K562 (cell line): Measurements from ENCODE around the gene ITPR3. TPM values are rescaled to one million over a fixed set of nuclear protein-coding genes. Genes with fewer than 3 reads are reported as not detected.

Experiments
- ATAC-seq: fragments of 200-7000 bp; cut with Tn5 transposase; 3 replicates; pipeline ENCODE4 v1.9.1; 2020; ENCODE audit warnings: moderate library complexity
- BruUV-seq: library from RNA; stranded (reverse); fragments of 400-500 nt; replicated peaks from 2 replicates; lab custom pipeline; 2021; lab: Mats Ljungman, UMichigan
- CTCF ChIA-PET: fragments of 300-600 bp; formaldehyde crosslinking; extraction: SDS; loops from one replicate; lab custom pipeline; 2021; ENCODE audit warnings: low intra/inter-chr PET ratio; lab: Yijun Ruan, JAX
- POLR2A ChIA-PET: fragments of 300-600, 350-650 bp; sonication (Branson Sonifier 250); formaldehyde crosslinking; extraction: SDS; loops from one replicate; lab custom pipeline; 2021; ENCODE audit warnings: antibody characterized with exemption, inconsistent platforms; lab: Yijun Ruan, JAX
- DNase-seq, 4 experiments: peaks; one replicate each; pipeline versions ENCODE4 v3.0.0 to v3.0.0-alpha.2; 2011 to 2018; ENCODE audit warnings: low spot score in 3 of 4, mixed read lengths in 3 of 4; ENCODE audit errors: extremely low read depth in 1 of 4
- FAIRE-seq: peaks from 2 replicates; lab custom pipeline; 2011; peaks lifted over from hg19 to GRCh38; lab: Jason Lieb, UNC
- H2AFZ ChIP-seq: 2 replicates; pipeline ENCODE4 v1.6.0; 2011; ENCODE audit warnings: low read depth, low read length, control low read depth, inconsistent platforms
- H3K27ac ChIP-seq: fragments of 200-600 bp; 3 replicates; pipeline ENCODE4 v1.8.0; 2011; ENCODE audit warnings: low read depth, mild to moderate bottlenecking, control low read depth, inconsistent platforms, low read length, moderate library complexity, mixed read lengths; ENCODE audit errors: extremely low read depth
- H3K27me3 ChIP-seq, 2 experiments: fragments of 300-600 bp in 1 of 2; 2 replicates in 1 of 2; 3 replicates in 1 of 2; pipeline versions ENCODE4 v1.6.0 to v1.8.0; 2011; ENCODE audit warnings: inconsistent platforms in 2 of 2, low read length in 2 of 2, mild to moderate bottlenecking in 1 of 2, mixed read lengths in 1 of 2, moderate library complexity in 1 of 2; ENCODE audit not compliant: control insufficient read depth in 2 of 2, insufficient read depth in 2 of 2
- H3K36me3 ChIP-seq: fragments of 300-600 bp; 3 replicates; pipeline ENCODE4 v1.8.0; 2011; ENCODE audit warnings: mild to moderate bottlenecking, low read length, inconsistent platforms; ENCODE audit not compliant: control insufficient read depth, insufficient read depth
- H3K4me1 ChIP-seq, 2 experiments: fragments of 200-600 bp in 1 of 2; replicated peaks in 1 of 2; 2 replicates in 1 of 2; 3 replicates in 1 of 2; pipeline versions ENCODE4 v1.5.1 to v1.8.0; 2011; ENCODE audit warnings: inconsistent platforms in 2 of 2, low read length in 2 of 2, mild to moderate bottlenecking in 1 of 2, mixed read lengths in 1 of 2, moderate library complexity in 1 of 2; ENCODE audit not compliant: control insufficient read depth in 2 of 2, insufficient read depth in 2 of 2
- H3K4me2 ChIP-seq: 2 replicates; pipeline ENCODE4 v1.6.1; 2011; ENCODE audit warnings: low read length, control low read depth, inconsistent platforms, mixed read lengths; ENCODE audit not compliant: insufficient read depth
- H3K4me3 ChIP-seq: fragments of 200-600 bp; sonication (generic), shearing (Covaris generic); 2 replicates; pipeline ENCODE4 v1.5.1; 2016; ENCODE audit warnings: control low read depth, inconsistent platforms
- H3K79me2 ChIP-seq: fragments of 200-600 bp; 3 replicates; pipeline ENCODE4 v1.8.0; 2011; ENCODE audit warnings: low read length, inconsistent platforms; ENCODE audit not compliant: control insufficient read depth, insufficient read depth
- H3K9ac ChIP-seq, 2 experiments: 2 replicates each; pipeline versions ENCODE4 v1.6.0 to v1.6.1; 2011; ENCODE audit warnings: low read depth in 2 of 2, low read length in 2 of 2, control low read depth in 1 of 2, inconsistent platforms in 1 of 2, mild to moderate bottlenecking in 1 of 2, mixed read lengths in 1 of 2; ENCODE audit not compliant: insufficient read depth in 1 of 2
- H3K9me1 ChIP-seq: one replicate; pipeline ENCODE4 v1.6.0; 2011; ENCODE audit warnings: inconsistent platforms, mild to moderate bottlenecking, low read length, moderate library complexity; ENCODE audit not compliant: control insufficient read depth, insufficient read depth
- H3K9me3 ChIP-seq: replicated peaks from 2 replicates; pipeline ENCODE4 v1.5.1; 2011; ENCODE audit warnings: low read depth, low read length, inconsistent platforms; ENCODE audit not compliant: control insufficient read depth, insufficient read depth
- H4K20me1 ChIP-seq: replicated peaks from 2 replicates; pipeline ENCODE4 v1.6.1; 2011; ENCODE audit warnings: low read length, inconsistent platforms, mixed read lengths; ENCODE audit not compliant: control insufficient read depth, insufficient read depth
- CBX5 ChIP-seq: IDR thresholded peaks from 2 replicates; pipeline ENCODE4 v1.6.1; 2014; ENCODE audit warnings: low read depth, borderline replicate concordance
- CHCHD3 ChIP-seq: fragments of 250-450 bp; sonication (Bioruptor Pico); IDR thresholded peaks from 2 replicates; pipeline ENCODE4 v2.1.2; 2022; ENCODE audit warnings: mild to moderate bottlenecking
- EP300 ChIP-seq: IDR thresholded peaks from 2 replicates; pipeline ENCODE4 v1.6.1; 2012; ENCODE audit warnings: low read length, improper control_type of control experiment
- ESRRA ChIP-seq: fragments of 450-650 bp; IDR thresholded peaks from 2 replicates; pipeline ENCODE4 v1.6.1; 2014; ENCODE audit warnings: low read depth, mild to moderate bottlenecking, moderate library complexity, borderline replicate concordance
- ETV5 ChIP-seq: sonication (generic); formaldehyde crosslinking; IDR thresholded peaks from 2 replicates; pipeline ENCODE4 v1.4.0; 2020; ENCODE audit warnings: low read depth, mild to moderate bottlenecking, missing genetic modification reagents
- GTF2A2 ChIP-seq: IDR thresholded peaks from 2 replicates; pipeline ENCODE4 v1.6.1; 2016; ENCODE audit warnings: mild to moderate bottlenecking, missing genetic modification characterization, missing compliant biosample characterization
- HDAC1 ChIP-seq, 2 experiments: fragments of 450-650 bp; IDR thresholded peaks; 2 replicates each; pipeline ENCODE4 v1.6.1; 2016 to 2017; ENCODE audit warnings: inconsistent platforms in 1 of 2, mild to moderate bottlenecking in 1 of 2, moderate library complexity in 1 of 2
- KLF10 ChIP-seq: fragments of 250-450 bp; sonication (Bioruptor Pico); IDR thresholded peaks from 2 replicates; pipeline ENCODE4 v1.6.1; 2021; ENCODE audit warnings: matching md5 sums
- NFYB ChIP-seq: IDR thresholded peaks from 2 replicates; pipeline ENCODE4 v1.6.1; 2011; ENCODE audit warnings: mild to moderate bottlenecking, moderate library complexity; ENCODE audit not compliant: insufficient read length; ENCODE audit errors: extremely low read depth
- RHOXF2B ChIP-seq: fragments of 250-450 bp; sonication (Bioruptor Pico); conservative IDR thresholded peaks from 2 replicates; pipeline ENCODE4 v1.5.1; 2021
- SRSF9 ChIP-seq: fragments of 200-400 bp; formaldehyde crosslinking; IDR thresholded peaks from 2 replicates; pipeline ENCODE4 v1.6.1; 2017; ENCODE audit warnings: low read depth, low read length, borderline replicate concordance
- TAF9B ChIP-seq: fragments of 450-650 bp; IDR thresholded peaks from 2 replicates; pipeline ENCODE4 v1.6.1; 2018; ENCODE audit warnings: mild to moderate bottlenecking; ENCODE audit not compliant: partially characterized antibody
- ZNF146 ChIP-seq: IDR thresholded peaks from one replicate; pipeline ENCODE4 v1.6.1; 2018; ENCODE audit warnings: missing compliant biosample characterization; ENCODE audit not compliant: unreplicated experiment
- ZNF3 ChIP-seq: fragments of 250-450 bp; sonication (Bioruptor Pico); IDR thresholded peaks from 2 replicates; pipeline ENCODE4 v1.5.0; 2021; ENCODE audit warnings: mild to moderate bottlenecking, moderate library complexity
- ZNF766 ChIP-seq: fragments of 200-800 bp; sonication (Bioruptor generic); conservative IDR thresholded peaks from 2 replicates; pipeline ENCODE4 v1.6.1; 2016; ENCODE audit warnings: missing genetic modification characterization, missing compliant biosample characterization
- WGBS: fragments of 100-300 bp; shearing (Covaris generic); methylation state at CpG from one replicate; pipeline ENCODE4 v1.1.6; 2016; ENCODE audit warnings: low coverage, mixed read lengths; ENCODE audit not compliant: insufficient coverage; ENCODE audit errors: missing lambda C conversion rate; 5-methylcytosine and 5-hydroxymethylcytosine counted together
- in situ Hi-C: fragments of 300-500 bp; cut with MboI; formaldehyde crosslinking; loops from 4 replicates; pipeline ENCODE4 v1.15.0; 2018; ENCODE audit warnings: inconsistent platforms, mixed read lengths
- intact Hi-C: fragments of 100-400 bp; cut with micrococcal nuclease; formaldehyde crosslinking; loops from 2 replicates; pipeline ENCODE4 v1.14.2; 2022
- polyA plus RNA-seq, 8 experiments: library from polyadenylated mRNA; depleted of rRNA in 4 of 8; stranded (reverse) in 5 of 8; unstranded in 3 of 8; fragments of >200 nt; fragmentation: Nextera tagmentation in 2 of 8; fragmentation: Illumina TruSeq in 1 of 8; extraction: Ambion mirVana in 2 of 8; extraction: Trizol in 1 of 8; gene quantifications; 2 replicates each; pipeline versions ENCODE4 v1.2.1 to v1.2.3, GENCODE V29; 2011 to 2014; ENCODE audit warnings: inconsistent platforms in 1 of 8, missing spikeins in 1 of 8
- total RNA-seq, 7 experiments: library from RNA; depleted of rRNA in 6 of 7; stranded (reverse); fragments of >200 nt in 6 of 7; fragmentation: Illumina TruSeq in 2 of 7; extraction: Trizol in 2 of 7; gene quantifications; 2 replicates each; pipeline versions ENCODE4 v1.2.1 to v1.2.3, GENCODE V29; 2011 to 2021; ENCODE audit warnings: low replicate concordance in 1 of 7
- TF ChIP-seq, protein P1 (sequence below): fragments of 250-450 bp; sonication (Bioruptor Pico); IDR thresholded peaks from 2 replicates; pipeline ENCODE4 v1.4.0; 2020
- TF ChIP-seq, protein P2 (sequence below): sonication (generic); formaldehyde crosslinking; IDR thresholded peaks from 2 replicates; pipeline ENCODE4 v1.8.0; 2022; ENCODE audit warnings: mild to moderate bottlenecking, missing genetic modification reagents
- TF ChIP-seq, protein P3 (sequence below): fragments of 450-650 bp; IDR thresholded peaks from 2 replicates; pipeline ENCODE4 v1.6.1; 2016; ENCODE audit warnings: missing biosample characterization, missing genetic modification characterization

ITPR3 gene
- total and polyA plus RNA-seq, 9 of the 15 experiments (the other 6 are each of a cell fraction or from before 2014, with no cell fraction given): 0.39 to 35.7 (median 13.2) TPM

DNA sequence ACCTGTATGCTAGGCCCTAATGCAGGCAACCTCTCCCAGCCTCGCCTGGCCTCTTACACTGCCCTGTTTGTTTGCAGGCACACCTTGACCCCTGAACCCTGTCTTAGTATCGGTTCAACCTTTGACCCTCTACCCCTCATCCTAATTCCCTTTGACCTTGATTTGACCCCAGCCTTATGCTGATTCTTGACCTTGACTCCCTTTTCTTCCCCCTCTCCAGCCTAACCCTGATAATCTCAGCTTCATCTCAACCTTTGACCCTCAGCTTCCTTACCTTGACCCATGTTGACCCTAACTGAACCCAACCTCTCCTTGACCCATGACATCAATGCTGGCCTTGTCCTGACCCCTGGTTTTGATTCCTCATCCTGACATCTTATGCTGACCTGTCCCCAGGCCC, 56.6 kb downstream of the ITPR3 start:
- Histone ChIP-seq H3K9me3 (no peaks in the 10 kb centered on the region), H3K79me2 (no peaks in the 10 kb centered on the region), H2AFZ (no peak overlapping the region), H3K9me1 (no peaks in the 10 kb centered on the region), H3K36me3 (peaks cover 92% of the 10 kb centered on the region; the same call in 2 of the 3 replicates), H3K27ac (no peak overlapping the region), H3K4me1 (peaks cover 0 to 3% of the 10 kb centered on the region in 2 experiments; a peak in 1 of 5 replicates), H3K9ac (no peak overlapping the region), H3K4me2 (no peak overlapping the region), H3K4me3 (no peak overlapping the region), H4K20me1 (0 out of 2 replicates have a peak, but pooled peaks cover 3% of the 10 kb centered on the region), H3K27me3 (no peaks in the 10 kb centered on the region)
- ATAC-seq (no peak), FAIRE-seq (no peak), DNase-seq (no peak)
- intact Hi-C loops: no loop called here
- in situ Hi-C loops: no loop called here
- BruUV-seq: no TSS peak
- WGBS: 100% methylated on average over 2 of the region's 2 CpGs
- ChIA-PET CTCF (no interaction called here), POLR2A (interaction anchor here (0.6 kb wide), 1 partner anchor 16 kb away, joined by 4 read pairs; no protein-coding TSS in a partner anchor)
- TF ChIP-seq SRSF9 (no peak), CHCHD3 (CRISPR knock-in tag) (no peak), HDAC1 (IDR thresholded peaks at IDR 0.05) (0 out of 4 replicates have a peak, but pooled peaks of 1 of the 2 experiments have one; percentile 9), ETV5 (CRISPR knock-in tag) (no peak), GTF2A2 (tag) (no peak), TAF9B (no peak), ZNF3 (CRISPR knock-in tag) (no peak), ZNF146 (CRISPR knock-in tag) (no peak), ESRRA (peak; percentile 89; the same call in 1 of the 2 replicates), KLF10 (no peak), CBX5 (no peak), EP300 (no peak), ZNF766 (no peak), RHOXF2B (CRISPR knock-in tag) (no peak), NFYB (no peak)
- TF ChIP-seq, protein P1, sequence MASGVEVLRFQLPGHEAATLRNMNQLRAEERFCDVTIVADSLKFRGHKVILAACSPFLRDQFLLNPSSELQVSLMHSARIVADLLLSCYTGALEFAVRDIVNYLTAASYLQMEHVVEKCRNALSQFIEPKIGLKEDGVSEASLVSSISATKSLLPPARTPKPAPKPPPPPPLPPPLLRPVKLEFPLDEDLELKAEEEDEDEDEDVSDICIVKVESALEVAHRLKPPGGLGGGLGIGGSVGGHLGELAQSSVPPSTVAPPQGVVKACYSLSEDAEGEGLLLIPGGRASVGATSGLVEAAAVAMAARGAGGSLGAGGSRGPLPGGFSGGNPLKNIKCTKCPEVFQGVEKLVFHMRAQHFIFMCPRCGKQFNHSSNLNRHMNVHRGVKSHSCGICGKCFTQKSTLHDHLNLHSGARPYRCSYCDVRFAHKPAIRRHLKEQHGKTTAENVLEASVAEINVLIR (CRISPR knock-in tag): no peak
- TF ChIP-seq, protein P2, sequence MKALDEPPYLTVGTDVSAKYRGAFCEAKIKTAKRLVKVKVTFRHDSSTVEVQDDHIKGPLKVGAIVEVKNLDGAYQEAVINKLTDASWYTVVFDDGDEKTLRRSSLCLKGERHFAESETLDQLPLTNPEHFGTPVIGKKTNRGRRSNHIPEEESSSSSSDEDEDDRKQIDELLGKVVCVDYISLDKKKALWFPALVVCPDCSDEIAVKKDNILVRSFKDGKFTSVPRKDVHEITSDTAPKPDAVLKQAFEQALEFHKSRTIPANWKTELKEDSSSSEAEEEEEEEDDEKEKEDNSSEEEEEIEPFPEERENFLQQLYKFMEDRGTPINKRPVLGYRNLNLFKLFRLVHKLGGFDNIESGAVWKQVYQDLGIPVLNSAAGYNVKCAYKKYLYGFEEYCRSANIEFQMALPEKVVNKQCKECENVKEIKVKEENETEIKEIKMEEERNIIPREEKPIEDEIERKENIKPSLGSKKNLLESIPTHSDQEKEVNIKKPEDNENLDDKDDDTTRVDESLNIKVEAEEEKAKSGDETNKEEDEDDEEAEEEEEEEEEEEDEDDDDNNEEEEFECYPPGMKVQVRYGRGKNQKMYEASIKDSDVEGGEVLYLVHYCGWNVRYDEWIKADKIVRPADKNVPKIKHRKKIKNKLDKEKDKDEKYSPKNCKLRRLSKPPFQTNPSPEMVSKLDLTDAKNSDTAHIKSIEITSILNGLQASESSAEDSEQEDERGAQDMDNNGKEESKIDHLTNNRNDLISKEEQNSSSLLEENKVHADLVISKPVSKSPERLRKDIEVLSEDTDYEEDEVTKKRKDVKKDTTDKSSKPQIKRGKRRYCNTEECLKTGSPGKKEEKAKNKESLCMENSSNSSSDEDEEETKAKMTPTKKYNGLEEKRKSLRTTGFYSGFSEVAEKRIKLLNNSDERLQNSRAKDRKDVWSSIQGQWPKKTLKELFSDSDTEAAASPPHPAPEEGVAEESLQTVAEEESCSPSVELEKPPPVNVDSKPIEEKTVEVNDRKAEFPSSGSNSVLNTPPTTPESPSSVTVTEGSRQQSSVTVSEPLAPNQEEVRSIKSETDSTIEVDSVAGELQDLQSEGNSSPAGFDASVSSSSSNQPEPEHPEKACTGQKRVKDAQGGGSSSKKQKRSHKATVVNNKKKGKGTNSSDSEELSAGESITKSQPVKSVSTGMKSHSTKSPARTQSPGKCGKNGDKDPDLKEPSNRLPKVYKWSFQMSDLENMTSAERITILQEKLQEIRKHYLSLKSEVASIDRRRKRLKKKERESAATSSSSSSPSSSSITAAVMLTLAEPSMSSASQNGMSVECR (CRISPR knock-in tag): no peak
- TF ChIP-seq, protein P3, sequence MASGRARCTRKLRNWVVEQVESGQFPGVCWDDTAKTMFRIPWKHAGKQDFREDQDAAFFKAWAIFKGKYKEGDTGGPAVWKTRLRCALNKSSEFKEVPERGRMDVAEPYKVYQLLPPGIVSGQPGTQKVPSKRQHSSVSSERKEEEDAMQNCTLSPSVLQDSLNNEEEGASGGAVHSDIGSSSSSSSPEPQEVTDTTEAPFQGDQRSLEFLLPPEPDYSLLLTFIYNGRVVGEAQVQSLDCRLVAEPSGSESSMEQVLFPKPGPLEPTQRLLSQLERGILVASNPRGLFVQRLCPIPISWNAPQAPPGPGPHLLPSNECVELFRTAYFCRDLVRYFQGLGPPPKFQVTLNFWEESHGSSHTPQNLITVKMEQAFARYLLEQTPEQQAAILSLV (tag): no peak
